GM19324 (cell line): ENCODE results near the gene APOBEC2.

Experiments
- ATAC-seq: cut with Tn5 transposase; IDR thresholded peaks from one replicate; pipeline ENCODE4 v1.9.1; 2021; ENCODE audit warnings: mild to moderate bottlenecking, moderate library complexity; ENCODE audit not compliant: unreplicated experiment, low FRiP score

APOBEC2 gene

GRCh38 chr6:41079080-41079479, 26.1 kb downstream of the APOBEC2 start:
- no peak for ATAC-seq

GRCh38 chr6:41080621-41081020, 27.6 kb downstream of the APOBEC2 start:
- ATAC-seq = no peak

- ATAC-seq = no peak
Measured at GRCh38 chr6:41083072-41083471, 30.1 kb downstream of the APOBEC2 start.

GRCh38 chr6:41085182-41085581, 32.2 kb downstream of the APOBEC2 start:
- ATAC-seq = no peak

GRCh38 chr6:41088451-41088850, 35.4 kb downstream of the APOBEC2 start:
- no peak for ATAC-seq

GRCh38 chr6:41090841-41091761, 38.1 kb downstream of the APOBEC2 start:
- ATAC-seq = no peak

GRCh38 chr6:41092421-41093140, 39.6 kb downstream of the APOBEC2 start:
- ATAC-seq = no peak

GRCh38 chr6:41093729-41094128, 40.7 kb downstream of the APOBEC2 start:
- no peak for ATAC-seq

- no peak for ATAC-seq
Measured at GRCh38 chr6:41097467-41098090, 44.6 kb downstream of the APOBEC2 start.

GRCh38 chr6:41098366-41098765, 45.4 kb downstream of the APOBEC2 start:
- ATAC-seq = no peak

GRCh38 chr6:41100871-41101287, 47.9 kb downstream of the APOBEC2 start:
- no peak for ATAC-seq

- ATAC-seq = no peak
Measured at GRCh38 chr6:41103847-41104246, 50.8 kb downstream of the APOBEC2 start.

- no peak for ATAC-seq
Measured at GRCh38 chr6:41111017-41111416, 58.0 kb downstream of the APOBEC2 start.
